ENCODE measurements around the gene IPO13.

Gene IPO13

DNA sequence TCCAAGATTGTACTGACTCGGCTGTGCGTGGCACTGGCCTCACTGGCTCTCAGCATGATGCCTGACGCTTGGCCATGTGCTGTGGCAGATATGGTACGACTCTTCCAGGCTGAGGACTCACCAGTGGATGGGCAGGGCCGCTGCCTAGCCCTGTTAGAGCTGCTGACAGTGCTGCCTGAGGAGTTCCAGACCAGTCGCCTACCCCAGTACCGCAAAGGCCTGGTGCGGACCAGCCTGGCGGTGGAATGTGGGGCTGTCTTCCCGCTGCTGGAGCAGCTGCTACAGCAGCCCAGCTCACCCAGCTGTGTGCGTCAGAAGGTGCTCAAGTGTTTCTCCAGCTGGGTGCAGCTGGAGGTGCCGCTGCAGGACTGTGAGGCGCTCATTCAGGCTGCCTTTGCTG lies 2.9 kb downstream of the IPO13 start:
- DNase-seq (ENCODE audit: low spot score), result no peak

DNA sequence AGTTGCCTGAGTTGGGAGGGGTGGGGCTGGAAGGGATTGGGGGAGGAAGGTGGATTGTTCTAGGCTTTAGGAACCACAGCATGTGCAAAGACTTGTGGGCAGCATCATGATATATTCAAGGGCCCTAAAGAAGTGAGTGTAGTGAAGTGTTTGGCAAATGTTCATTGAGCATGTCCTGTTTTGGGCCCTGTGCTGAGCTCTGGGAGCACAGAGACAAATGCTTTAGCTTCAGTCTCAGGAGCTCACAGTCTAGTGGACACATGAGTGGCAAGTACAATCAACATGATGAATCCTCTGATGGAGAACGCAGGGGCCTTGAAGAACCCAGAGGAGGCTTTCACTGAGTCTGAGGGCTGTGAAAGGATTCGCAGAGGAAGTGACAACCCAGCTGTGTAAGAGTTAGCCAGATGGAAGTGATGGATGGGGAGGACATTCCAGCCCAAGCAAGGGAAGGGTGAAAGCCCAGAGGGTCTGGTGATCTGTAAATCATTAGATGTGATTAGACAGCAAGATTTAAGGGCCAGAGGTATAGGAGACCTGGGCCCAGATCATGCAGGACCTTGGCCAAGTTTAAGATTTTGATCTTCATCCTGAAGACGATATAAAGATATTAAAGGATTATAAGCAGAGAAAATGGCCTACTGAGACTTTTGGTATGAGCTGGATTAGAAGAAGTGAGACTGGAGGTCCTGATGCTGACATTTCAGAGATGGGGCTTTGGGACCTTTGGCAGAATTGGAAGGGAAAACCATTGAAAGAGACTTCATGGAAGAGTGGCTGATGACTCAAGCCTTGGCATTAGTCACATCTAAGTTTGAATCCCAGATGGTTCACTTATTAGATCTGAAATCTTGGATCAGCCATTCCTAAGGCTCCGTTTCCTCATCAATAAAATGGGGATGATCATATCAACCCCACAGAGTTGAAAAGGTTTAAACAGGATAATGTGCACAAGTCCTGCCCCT lies 4.6 kb downstream of the IPO13 start:
- DNase-seq (ENCODE audit: low spot score), result peak; percentile 18

DNA sequence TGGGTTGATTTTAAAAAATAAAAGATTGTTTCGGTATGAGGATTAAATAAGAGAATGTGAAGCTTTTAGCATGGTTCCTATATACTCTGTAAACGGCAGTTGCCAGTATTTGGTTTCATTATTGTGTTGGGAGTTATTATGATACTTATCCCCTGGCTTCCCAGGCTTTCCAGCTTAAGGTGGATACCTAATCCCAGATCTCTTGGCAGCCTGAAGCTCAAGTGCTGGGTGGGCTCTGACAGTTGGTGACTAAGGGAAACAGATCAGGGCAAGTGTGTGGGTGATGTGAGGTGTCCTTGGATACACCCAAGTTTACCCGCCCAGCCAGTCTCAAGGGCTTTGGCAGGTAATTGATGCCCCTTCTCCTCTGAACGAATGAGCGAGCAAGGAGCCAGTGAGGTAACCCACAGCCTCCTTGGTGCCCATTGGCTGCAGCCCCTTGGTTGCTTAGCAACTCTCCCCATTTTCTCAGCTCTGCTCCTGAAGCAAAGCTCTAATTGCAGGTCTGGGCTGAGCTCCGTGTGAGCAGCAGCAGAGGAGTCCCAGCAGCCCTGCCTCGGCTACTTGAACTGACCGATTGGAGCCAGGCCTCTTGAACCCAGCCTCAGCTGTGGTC lies 6.1 kb downstream of the IPO13 start:
- DNase-seq (ENCODE audit: low spot score), result no peak

DNA sequence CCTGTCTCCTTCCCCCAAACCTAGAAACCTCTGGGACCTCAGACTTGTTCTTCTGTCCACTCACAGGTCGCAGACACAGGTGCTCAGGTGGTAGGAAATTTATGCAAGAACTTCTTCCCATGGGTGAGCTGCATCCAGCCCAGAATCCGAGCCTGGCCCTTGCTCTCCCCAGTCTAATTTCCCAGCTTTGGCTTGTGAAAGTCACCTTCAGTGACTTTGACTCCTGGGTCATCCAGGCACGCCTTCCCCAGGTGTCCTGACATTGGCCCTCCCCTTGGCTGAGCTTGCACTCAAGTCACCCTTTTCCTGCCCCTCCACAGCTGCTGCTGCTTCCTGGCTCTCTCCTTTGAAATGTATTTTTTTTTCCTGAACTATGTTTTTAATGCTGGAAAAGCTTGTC lies 6.6 kb downstream of the IPO13 start:
- no peak for DNase-seq (ENCODE audit: low spot score)

DNA sequence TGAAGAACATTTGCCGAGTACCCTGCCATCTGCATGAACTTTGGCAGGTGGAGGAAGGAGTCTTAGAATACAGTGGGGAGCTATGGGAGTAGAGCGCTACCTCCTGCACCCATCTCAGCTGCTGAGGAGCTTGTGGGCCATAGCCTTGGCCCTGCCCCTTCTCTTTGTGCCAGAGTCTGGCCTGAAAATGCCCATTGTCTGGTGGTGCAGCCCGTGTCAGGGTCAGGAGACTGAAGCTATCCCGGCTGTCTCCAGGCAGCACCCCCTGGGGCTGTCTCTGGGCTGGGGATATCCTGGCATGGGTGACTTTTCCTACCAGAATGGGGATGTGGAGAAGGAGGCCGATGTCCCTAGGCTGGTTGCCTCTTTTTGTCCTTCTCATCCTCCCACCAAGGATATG lies 7.3 kb downstream of the IPO13 start:
- no peak for DNase-seq (ENCODE audit: low spot score)

DNA sequence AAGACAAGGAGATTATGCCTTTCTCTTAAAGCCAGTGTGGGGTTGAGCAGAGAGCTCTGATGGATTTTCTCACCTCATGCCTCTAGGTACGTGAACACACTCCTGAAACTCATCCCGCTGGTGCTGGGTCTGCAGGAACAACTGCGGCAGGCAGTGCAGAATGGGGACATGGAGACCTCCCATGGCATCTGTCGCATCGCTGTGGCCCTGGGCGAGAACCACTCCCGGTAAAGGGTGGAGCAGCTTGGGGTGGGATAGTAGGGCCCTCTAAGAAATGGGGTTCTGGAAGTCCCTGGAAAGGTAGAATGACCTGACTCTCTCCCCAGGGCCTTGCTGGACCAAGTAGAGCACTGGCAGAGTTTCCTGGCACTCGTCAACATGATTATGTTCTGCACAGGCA lies 9.5 kb downstream of the IPO13 start:
- DNase-seq (ENCODE audit: low spot score), result no peak

DNA sequence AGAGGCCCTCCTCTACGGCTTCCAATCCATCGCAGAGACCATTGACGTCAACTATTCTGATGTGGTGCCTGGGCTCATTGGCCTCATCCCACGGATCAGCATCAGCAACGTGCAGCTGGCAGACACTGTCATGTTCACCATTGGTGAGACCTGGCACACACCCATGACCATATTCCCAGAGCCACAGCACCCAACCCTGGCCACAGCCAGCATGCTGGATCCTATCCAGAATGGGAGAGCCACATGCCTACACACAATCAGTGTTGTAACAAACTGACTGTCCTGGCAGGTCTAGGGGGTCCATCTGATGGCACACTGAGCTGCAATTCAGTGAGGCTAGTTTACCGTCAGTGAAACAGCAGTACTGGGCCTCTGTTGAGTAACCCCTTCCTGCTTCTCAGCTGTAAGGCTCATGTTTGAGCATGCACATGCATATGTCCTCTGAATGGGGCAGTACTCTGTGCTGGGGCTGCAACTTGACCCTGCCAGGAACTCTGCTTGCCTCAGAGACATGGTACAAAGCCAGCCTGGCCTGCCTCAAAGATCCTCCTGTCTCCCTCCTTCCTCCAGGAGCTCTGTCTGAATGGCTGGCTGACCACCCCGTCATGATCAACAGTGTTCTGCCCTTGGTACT lies 10.8 kb downstream of the IPO13 start:
- no peak for DNase-seq (ENCODE audit: low spot score)

DNA sequence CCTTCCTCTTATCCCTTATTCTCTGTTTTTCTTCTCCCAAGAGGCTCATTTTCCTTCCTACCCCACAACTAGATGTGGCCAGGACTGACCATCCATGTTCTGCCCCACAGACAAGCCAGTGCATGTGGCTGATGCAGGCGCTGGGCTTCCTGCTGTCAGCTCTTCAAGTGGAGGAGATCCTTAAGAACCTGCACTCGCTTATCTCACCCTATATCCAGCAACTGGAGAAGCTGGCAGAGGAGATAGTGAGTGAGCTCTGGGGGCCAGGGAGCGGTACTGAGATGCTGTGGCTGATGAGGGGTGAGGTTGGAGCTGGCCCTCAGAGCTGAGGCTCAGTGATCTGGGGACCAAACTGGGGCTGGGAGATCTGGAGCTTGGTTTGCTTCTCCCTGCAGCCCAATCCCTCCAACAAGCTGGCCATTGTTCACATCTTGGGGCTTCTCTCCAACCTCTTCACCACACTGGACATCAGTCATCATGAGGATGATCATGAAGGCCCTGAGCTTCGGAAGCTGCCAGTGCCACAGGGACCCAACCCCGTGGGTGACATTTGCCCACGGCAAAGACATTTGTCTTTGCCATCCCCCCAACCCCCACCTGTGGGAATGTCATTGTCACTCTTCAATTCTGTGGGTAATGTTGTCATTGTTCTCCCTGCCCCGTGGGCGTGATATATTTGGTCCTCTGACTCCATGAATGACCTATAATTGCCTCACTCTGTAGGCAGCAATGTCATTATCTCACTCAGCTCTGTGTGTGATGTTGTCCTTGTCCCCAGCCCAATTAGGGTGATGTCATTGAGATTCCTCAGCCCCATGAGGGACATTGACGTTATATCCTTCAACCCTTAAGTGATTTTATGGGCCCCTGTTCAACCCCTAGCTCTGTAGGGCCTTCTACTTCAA lies 11.9 kb downstream of the IPO13 start:
- no peak for DNase-seq (ENCODE audit: low spot score)

DNA sequence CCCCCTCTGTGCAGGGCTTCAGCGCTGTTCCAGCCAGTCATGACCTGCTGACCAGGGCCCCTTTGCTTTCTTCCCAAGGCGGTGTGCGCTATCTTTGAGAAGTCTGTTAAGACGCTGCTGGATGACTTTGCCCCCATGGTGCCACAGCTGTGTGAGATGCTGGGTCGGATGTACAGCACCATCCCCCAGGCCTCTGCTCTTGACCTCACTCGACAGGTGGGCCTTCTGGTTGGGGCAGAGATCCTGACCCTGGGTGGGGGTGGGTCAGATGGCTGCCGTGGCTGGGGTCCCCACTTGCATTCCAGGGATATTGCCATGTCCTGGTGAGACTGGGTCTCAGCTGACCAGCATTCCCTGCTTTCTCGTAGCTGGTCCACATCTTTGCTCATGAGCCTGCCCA lies 14.0 kb downstream of the IPO13 start:
- DNase-seq (ENCODE audit: low spot score), result no peak

DNA sequence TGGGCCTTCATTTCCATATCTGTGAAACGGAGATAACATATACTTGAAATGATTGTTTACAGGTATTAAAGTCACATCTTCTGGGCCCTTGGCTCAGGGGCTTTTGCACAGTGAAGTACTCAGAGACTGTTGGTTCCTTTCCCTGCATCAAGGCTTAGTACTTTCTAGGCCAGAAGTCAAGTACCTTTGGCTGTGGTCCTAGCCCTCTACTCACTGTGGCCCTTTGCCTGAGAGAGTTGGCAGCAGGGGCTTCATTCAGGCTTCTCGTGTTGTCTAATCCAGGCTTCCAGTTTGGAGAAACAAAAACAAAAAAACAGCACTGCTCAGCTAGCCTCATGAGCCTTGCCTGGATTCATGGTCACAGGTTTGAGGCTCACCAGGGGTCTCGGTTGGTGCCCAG lies 14.9 kb downstream of the IPO13 start:
- DNase-seq (ENCODE audit: low spot score), result no peak

DNA sequence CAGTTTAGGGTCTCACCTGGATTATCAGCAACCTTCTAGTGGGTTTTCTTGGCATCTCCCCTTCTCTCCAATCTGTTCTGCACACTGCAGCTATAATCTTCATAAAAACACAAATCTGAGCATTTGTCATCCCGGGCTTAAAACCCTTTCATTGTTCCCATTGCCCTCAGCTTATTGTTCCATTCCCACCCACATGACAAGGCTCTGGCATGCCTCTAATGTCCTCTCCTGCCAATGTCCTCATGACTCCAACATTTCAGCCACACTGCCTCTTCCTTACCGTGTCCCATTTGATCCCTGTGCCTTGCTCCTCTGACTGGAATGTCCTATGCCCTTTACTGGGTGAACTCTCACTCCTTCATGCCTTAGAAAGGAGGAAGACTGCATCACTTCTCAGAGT lies 15.6 kb downstream of the IPO13 start:
- DNase-seq (ENCODE audit: low spot score), result no peak

DNA sequence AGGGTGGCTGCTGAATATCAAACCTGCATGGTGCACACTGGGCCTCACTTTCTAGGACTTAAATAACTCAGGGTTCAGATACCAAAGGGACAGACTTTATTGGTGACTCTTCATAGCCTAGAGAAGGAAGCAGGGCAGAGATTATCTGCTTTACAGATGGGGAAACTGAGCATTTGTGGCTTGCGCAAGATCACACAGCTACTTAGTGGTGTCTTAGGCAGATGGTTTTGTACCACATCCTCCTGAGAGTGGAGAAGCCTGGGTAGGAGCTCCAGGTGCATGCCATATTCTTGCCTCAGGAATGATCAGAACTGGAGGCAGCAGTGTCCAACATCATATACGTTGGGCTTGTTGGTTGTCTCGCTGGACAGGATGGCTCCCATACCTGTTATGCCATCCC lies 16.3 kb downstream of the IPO13 start:
- DNase-seq (ENCODE audit: low spot score), result no peak

DNA sequence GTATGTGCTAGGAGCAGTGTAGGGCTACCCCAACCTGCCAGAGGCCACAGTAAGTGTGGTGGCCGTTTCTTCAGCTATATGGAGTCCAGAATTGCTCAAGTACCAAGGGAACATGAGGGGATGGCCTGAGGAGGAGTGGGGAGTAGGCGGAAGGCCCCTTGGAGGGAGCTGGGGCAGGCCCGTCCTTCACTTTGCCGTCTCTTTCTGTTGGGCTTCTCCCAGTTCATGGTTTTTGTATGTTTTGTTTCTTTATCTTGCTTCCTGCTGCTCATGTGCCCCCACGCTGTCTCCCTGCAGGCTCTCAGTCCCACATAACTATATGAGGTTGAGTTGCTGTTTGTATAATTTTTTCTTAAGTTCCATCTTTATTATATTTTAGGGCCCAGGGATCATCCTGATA lies 17.1 kb downstream of the IPO13 start:
- DNase-seq (ENCODE audit: low spot score), result no peak

DNA sequence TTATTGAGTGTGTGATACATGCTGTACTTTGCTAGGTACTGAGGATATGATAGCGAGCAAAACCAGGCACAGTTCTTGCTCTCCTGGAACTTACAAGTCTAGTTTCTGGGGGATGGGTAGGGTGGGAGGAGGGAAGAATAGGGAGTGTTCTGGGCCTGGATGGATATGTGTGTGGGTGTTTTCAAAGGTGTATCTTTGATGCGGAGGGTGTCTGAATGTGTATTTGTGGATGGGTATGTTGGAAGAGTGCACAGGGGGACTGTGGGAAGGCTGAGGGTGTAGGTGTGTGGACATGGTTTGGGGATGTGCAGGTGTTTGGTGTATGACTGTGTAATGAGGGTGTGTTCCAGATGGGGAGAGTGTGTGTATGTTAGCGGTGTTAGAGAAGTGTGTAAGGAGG lies 18.6 kb downstream of the IPO13 start:
- DNase-seq (ENCODE audit: low spot score), result no peak

DNA sequence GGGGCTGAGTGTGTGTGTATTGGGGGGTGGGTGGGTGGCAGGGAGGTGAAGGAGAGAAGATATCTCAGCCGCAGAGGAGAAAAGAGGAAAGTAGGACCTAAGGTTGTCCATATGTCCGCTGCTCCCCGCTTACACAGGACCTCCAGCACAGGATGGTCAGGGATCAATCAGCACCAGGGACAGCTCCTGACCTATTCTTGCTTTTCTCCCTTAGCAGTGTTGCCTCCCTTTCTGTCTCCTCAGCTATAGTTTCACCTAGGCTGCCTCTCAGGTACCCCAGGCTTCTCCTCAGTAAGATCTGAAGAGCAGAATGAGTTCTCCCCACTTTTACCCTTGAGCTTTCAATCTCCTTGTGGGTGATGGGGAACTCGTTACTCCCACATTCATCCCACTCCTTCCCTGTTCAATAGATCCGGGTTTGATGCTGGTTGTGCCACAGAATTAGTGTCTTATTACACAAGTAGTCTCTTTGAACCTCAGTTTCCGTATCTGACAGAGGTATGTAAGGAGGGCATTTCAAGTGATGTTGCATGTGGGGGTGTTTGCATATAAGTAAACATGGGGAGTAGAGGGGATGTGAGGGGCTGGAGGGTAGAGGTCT lies 21.7 kb downstream of the IPO13 start:
- peak; percentile 26 for DNase-seq (ENCODE audit: low spot score)

DNA sequence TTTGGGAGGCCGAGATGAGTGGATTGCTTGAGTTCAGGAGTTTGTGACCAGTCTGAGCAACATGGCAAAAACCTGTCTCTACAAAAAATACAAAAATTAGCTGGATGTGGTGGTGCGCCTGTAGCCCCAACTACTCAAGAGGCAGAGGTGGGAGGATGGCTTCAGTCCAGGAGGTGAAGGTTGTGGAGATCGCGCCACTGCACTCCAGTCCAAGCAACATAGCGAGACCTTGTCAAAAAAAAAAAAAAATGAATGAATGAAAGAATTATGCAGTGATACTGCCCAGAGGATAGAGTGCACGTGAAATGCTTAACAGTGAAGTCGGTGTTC lies 22.6 kb downstream of the IPO13 start:
- no peak for DNase-seq (ENCODE audit: low spot score)

DNA sequence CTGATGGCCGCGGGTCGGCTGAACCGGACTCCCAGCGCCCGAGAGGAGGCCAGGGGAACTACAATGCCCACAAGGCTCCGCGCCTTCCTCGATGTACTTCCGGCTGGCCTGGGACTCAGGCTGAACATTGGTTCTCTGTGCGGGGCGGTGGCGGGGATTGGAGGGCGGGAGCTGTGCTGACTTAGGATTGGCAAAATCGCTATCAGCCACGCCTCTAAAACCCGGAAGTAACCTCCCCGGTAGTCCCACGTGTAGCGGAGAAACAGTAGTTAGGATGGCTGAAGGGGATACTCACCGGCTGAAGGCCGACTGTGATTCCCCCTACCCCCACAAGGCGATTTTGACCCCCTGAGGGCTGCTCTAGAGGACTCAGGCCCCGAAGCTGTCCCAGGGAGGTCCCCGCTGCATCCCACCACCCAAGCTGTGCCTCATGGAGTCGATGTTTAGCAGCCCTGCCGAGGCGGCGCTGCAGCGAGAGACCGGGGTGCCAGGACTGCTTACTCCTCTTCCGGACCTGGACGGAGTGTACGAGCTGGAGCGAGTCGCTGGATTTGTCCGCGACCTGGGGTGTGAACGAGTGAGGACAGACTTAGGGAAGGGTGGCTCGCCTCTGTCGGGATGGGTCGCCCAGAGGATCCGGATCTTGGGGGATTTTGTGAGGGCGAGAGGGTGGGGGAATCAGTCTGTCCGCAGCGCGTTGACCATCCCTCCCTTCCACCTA lies 23.2 kb downstream of the IPO13 start, which contains the start of gene DPH2:
TSS of gene DPH2 (plus strand) at position 265 of the 721 bp plus-strand sequence. CDS start at position 431, 166 bp downstream.
- DNase-seq (ENCODE audit: low spot score), result peak; percentile 98

DNA sequence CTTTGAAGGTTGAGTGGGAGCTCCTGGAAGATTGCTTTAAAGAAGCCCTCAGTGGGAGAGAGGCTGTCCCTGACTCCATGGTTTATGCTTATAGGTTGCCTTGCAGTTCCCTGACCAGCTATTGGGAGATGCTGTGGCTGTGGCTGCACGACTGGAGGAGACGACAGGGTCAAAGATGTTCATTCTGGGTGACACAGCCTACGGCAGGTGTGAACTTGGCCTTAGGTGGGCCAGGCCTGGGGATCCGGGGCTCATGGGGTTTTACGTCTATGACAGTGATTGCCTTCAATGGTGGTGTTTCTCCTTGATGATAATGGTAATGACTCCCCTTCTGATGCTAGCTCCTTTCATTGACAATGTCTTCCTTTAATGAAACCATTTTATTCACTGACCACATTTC lies 23.8 kb downstream of the IPO13 start:
- DNase-seq (ENCODE audit: low spot score), result no peak

DNA sequence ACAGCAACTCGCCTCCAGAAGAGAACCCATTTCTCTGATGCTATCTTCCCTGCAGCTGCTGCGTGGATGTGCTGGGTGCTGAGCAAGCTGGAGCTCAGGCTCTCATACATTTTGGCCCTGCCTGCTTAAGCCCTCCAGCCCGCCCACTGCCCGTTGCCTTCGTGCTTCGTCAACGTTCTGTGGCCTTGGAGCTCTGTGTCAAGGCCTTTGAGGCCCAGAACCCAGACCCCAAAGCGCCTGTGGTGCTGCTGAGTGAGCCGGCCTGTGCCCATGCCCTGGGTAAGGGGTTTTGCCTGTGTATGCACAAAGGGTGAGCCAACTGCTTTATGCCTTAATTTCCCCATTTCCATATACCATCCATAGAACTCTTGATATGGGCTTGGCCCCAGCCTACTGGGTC lies 24.2 kb downstream of the IPO13 start:
- DNase-seq (ENCODE audit: low spot score), result no peak

DNA sequence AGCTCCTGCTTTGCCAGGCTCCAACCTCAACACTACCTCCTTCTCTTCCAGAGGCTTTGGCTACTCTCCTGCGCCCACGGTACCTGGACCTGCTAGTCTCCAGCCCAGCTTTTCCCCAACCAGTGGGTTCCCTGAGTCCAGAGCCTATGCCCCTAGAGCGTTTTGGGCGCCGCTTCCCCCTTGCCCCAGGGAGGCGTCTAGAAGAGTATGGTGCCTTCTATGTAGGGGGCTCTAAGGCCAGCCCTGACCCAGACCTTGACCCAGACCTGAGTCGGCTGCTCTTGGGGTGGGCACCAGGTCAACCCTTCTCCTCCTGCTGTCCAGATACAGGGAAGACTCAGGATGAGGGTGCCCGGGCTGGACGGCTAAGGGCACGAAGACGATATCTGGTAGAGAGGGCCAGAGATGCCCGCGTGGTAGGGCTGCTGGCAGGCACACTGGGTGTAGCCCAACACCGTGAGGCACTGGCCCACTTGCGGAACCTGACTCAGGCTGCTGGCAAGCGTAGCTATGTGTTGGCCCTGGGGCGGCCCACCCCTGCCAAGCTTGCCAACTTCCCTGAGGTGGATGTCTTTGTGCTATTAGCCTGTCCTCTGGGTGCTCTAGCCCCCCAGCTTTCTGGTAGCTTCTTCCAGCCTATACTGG lies 24.7 kb downstream of the IPO13 start:
- no peak for DNase-seq (ENCODE audit: low spot score)
